ENCODE results near the gene CDON.

The CDON gene

GRCh38 chr11:125975634-125976033 is 87.0 kb downstream of the CDON start:
- H3K27me3 ChIP-seq (ENCODE audit: insufficient read depth, poor library complexity, severe bottlenecking): peaks cover 3% of the 10 kb centered on the region
- no peak overlapping the region for H3K27ac ChIP-seq (replicated peaks)
- no peak for TF ChIP-seq SPI1 (IDR thresholded peaks at IDR 0.05; ENCODE audit: borderline replicate concordance, low read depth)
- no peak for TF ChIP-seq REST (IDR thresholded peaks at IDR 0.05; ENCODE audit: insufficient replicate concordance, low read depth)
- TF ChIP-seq CTCF (IDR thresholded peaks at IDR 0.05; ENCODE audit: insufficient read depth, low read length): no peak
- TF ChIP-seq GABPA (IDR thresholded peaks at IDR 0.05; ENCODE audit: low read depth): no peak
- TF ChIP-seq POLR2AphosphoS5 (IDR thresholded peaks at IDR 0.05; ENCODE audit: low read depth): no peak
- no peak for DNase-seq (ENCODE audit: low read depth in 1 of 2, low spot score in 1 of 2)
- H3K4me3 ChIP-seq (replicated peaks; ENCODE audit: insufficient read depth, low read length): no peak overlapping the region

GRCh38 chr11:125974284-125974683 is 88.4 kb downstream of the CDON start:
- Histone ChIP-seq H3K4me3 (replicated peaks; ENCODE audit: insufficient read depth, low read length) (no peak overlapping the region), H3K27me3 (ENCODE audit: insufficient read depth, poor library complexity, severe bottlenecking) (peaks cover 3% of the 10 kb centered on the region), H3K27ac (replicated peaks) (no peak overlapping the region)
- TF ChIP-seq CTCF (IDR thresholded peaks at IDR 0.05; ENCODE audit: insufficient read depth, low read length) (no peak), POLR2AphosphoS5 (IDR thresholded peaks at IDR 0.05; ENCODE audit: low read depth) (no peak), SPI1 (IDR thresholded peaks at IDR 0.05; ENCODE audit: borderline replicate concordance, low read depth) (no peak), REST (IDR thresholded peaks at IDR 0.05; ENCODE audit: insufficient replicate concordance, low read depth) (no peak), GABPA (IDR thresholded peaks at IDR 0.05; ENCODE audit: low read depth) (no peak)
- no peak for DNase-seq (ENCODE audit: low read depth in 1 of 2, low spot score in 1 of 2)

- Histone ChIP-seq H3K27ac (replicated peaks) (no peak overlapping the region), H3K27me3 (ENCODE audit: insufficient read depth, poor library complexity, severe bottlenecking) (no peaks in the 10 kb centered on the region), H3K4me3 (replicated peaks; ENCODE audit: insufficient read depth, low read length) (no peak overlapping the region)
- no peak for TF ChIP-seq POLR2AphosphoS5 (IDR thresholded peaks at IDR 0.05; ENCODE audit: low read depth)
- TF ChIP-seq CTCF (IDR thresholded peaks at IDR 0.05; ENCODE audit: insufficient read depth, low read length): no peak
- TF ChIP-seq REST (IDR thresholded peaks at IDR 0.05; ENCODE audit: insufficient replicate concordance, low read depth): no peak
- TF ChIP-seq GABPA (IDR thresholded peaks at IDR 0.05; ENCODE audit: low read depth): no peak
- no peak for DNase-seq (ENCODE audit: low read depth in 1 of 2, low spot score in 1 of 2)
Measured at GRCh38 chr11:125971618-125972017, 91.0 kb downstream of the CDON start.

Data from HL-60 (cell line).